ENCODE data around the gene RPL18.

RPL18 gene

DNA sequence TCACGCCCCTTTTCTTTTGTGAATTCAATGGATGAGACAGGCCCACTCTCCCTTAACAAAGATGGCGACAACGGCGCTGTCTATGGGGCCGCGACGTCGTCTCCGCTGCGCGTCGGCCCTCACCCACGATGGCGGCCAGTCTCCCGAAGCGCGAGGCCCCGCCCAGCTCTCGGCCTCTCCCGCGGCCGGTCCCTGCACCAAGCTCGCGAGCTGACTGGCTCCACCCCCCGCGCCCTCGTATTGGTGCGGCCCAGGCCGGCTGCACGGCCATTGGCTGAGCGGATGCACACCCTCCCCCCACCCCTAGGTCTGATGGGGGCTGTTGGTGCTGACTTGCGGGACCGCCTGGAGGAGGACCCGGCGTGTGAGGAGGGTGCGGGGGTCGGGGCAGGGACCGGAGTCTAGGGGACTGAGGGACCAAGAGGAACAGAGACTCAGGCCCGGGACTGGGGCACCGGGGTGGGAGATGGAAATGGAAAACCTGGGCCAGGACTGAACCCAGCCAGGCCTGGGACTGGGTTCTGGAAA is 5.2 kb upstream of the RPL18 start:
- peak overlapping the region; percentile 29 for H3K4me3 ChIP-seq (ENCODE audit: low read depth, low read length)
- TF ChIP-seq, protein P1, sequence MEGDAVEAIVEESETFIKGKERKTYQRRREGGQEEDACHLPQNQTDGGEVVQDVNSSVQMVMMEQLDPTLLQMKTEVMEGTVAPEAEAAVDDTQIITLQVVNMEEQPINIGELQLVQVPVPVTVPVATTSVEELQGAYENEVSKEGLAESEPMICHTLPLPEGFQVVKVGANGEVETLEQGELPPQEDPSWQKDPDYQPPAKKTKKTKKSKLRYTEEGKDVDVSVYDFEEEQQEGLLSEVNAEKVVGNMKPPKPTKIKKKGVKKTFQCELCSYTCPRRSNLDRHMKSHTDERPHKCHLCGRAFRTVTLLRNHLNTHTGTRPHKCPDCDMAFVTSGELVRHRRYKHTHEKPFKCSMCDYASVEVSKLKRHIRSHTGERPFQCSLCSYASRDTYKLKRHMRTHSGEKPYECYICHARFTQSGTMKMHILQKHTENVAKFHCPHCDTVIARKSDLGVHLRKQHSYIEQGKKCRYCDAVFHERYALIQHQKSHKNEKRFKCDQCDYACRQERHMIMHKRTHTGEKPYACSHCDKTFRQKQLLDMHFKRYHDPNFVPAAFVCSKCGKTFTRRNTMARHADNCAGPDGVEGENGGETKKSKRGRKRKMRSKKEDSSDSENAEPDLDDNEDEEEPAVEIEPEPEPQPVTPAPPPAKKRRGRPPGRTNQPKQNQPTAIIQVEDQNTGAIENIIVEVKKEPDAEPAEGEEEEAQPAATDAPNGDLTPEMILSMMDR (IDR thresholded peaks at IDR 0.05; ENCODE audit: borderline replicate concordance, insufficient read depth, low read depth, low read length), result no peak

DNA sequence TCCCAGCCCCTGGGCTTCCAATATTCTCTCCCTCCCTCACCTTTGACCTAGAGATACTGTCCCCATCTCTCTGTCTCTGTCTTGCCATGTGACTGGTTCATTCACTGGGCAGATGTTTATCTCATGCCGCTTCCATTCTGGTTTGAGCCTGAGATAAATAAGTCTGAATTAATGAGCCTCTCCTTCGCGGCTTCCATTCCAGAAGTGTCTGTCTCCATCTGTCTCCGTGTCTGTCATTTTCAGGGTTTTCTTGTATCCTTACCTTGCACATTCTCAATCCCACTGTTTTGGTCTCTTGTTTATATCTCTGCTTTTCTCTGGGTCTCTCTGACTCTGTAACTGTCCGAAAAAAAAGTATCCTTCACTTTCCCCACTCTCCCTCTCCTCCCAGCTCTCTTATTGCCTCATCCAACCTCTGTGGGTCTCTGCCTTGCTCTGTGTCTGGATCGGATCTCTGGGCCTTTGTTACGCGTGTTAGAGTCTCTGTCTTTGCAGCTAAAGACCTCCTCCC is 4.6 kb upstream of the RPL18 start:
- peak overlapping the region; percentile 23 for H3K4me3 ChIP-seq (ENCODE audit: low read depth, low read length)
- TF ChIP-seq, protein P1 (IDR thresholded peaks at IDR 0.05; ENCODE audit: borderline replicate concordance, insufficient read depth, low read depth, low read length), result no peak

DNA sequence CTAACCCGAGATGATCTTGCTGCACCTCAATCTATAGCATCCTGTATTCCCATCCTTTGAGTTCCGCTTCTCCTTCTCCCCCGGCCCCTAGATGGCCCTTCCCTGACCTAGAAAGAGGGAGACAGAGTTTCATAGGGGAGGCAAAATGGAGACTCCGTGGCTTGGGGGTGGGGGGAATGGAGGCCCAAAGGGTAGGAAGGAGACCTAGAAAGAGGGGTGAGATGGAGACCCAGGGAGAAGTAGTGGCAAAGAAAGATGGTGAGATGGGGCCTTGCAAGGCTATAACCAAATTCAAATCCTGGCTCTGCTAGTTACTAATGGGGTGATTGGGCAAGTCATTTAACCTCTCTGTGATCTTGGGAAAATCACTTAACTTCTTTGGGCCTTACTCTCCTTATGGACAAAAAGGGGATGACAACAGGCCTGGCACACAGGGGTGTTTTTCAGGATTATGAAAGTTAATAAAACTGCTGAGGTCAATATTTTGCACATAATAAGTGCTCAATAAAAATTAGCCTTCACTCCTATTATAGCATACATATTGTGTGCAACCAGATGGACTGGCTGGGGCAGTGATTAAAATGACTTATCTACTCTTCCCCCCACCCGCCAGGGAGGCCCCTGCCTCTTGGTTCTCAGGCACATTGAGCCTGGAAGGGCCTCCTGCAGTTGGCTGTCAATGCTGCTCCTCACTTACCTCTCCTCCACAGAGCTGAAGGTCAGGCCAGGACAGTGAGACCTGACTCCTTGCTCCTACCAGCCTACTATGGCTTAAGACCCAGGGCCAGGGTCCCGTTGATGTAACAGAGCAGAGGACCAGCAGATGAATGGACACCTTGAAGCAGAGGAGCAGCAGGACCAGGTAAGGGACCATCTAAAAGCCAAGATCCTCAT is 961 bp upstream of the RPL18 start:
- TF ChIP-seq, protein P1 (IDR thresholded peaks at IDR 0.05; ENCODE audit: borderline replicate concordance, insufficient read depth, low read depth, low read length), result no peak

DNA sequence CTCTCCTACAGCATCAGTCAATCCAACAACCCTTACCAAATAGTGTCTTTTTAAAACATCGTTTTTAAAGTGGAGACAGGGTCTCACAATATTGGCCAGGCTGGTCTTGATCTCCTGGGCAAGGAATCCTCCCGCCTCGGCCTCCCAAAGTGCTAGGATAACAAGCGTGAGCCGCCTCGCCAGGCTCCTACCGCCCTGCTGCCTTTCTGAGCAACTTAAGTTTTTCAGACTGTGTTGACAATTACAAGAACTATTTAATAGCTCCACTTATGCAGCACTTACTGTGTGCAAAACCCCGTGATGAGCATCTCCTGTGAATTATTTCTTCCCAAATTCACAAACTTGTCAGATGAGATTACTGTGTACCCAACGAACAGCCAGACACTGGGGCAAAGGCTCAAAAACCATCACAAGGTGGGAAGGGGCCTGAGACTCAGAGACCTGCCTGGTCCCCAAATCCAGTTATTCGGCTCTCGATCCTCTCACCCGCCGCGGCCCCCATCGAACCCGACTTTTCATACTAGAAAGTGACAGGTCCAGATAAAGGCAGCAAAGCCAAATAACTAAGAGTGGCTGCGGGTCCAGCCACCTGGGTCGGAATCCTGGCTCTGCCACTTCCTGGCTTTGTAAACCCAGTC is 581 bp downstream of the RPL18 start:
- H3K4me3 ChIP-seq (ENCODE audit: low read depth, low read length), result peak overlapping the region; percentile 96
- TF ChIP-seq, protein P1 (IDR thresholded peaks at IDR 0.05; ENCODE audit: borderline replicate concordance, insufficient read depth, low read depth, low read length), result no peak

More for the DNA sequence above, 961 bp upstream of the RPL18 start:
- peak overlapping the region; percentile 96 for H3K4me3 ChIP-seq (ENCODE audit: low read depth, low read length)

- H3K4me3 ChIP-seq (ENCODE audit: low read depth, low read length), result peak overlapping the region; percentile 96
- TF ChIP-seq, protein P1 (IDR thresholded peaks at IDR 0.05; ENCODE audit: borderline replicate concordance, insufficient read depth, low read depth, low read length), result no peak
Observed at GRCh38 chr19:48617146-48617937, 1.6 kb downstream of the RPL18 start.

DNA sequence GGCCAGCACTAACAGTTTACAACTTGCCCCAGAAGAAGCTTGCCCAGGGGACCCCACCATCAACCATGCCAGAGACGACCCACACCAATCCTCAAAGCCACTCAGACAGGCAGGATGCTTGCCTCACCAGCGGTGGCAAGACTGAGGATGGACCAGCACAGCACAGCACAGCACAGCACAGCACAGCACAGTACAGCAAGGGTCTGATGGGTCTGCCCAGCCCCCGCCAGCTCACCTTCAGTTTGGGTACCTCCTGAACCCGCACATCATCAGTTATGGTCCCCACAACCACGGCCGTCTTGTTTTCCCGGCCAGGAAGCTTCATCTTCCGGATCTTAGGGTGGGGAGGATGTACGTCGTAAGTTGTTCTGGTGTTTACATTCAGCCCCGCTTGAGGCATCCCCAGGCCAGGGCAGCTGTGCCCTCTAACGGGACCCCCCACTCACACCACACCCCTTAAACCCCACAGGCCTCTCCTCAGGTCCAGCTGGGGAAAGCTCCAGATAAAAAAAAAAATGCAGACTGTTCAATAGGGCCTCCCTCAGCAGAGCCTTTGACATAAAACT is 2.4 kb downstream of the RPL18 start:
- TF ChIP-seq, protein P1 (IDR thresholded peaks at IDR 0.05; ENCODE audit: borderline replicate concordance, insufficient read depth, low read depth, low read length), result no peak
- H3K4me3 ChIP-seq (ENCODE audit: low read depth, low read length), result no peak overlapping the region

All from GM12875 (cell line).